ENCODE measurements around the gene C12orf76.

C12orf76 gene

DNA sequence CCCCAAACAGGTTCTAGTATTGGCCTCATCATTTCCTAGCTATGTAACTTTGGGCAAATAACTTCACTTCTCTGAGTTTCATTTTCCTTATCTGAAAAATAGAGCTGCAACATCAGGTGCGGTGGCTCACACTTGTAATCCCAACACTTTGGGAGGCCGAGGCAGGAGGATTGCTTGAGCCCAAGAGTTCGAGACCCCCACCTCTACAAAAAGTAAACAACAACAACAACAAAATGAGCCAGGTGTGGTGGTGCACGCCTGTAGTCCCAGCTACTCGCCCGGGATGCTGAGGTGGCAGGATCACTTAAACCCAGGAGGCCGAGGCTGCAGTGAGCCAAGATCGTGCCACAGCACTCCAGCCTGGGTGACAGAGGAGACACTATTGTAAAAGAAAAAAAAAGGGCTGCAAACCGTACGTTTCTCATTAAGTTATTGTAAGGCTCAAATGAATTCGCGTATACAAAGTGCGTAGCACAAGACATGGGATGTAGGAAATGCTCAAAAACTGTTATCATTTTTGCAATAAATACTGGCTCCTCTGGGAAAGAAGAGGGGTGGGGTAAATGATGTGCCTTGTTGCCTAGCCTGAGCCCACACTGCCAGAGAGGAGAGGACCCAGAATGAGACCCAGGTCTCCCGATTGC, 903 bp downstream of the C12orf76 start:
- Histone ChIP-seq H3K9ac (no peak overlapping the region), H3K79me2 (ENCODE audit: insufficient read depth, low read depth) (no peaks in the 10 kb centered on the region), H4K20me1 (ENCODE audit: insufficient read depth) (no peaks in the 10 kb centered on the region), H3K27me3 (ENCODE audit: insufficient read depth, low read depth) (no peaks in the 10 kb centered on the region), H3K4me2 (peak overlapping the region; percentile 64), H2AFZ (ENCODE audit: low read depth) (no peak overlapping the region), H3K4me1 (ENCODE audit: low read depth, poor library complexity, severe bottlenecking) (peaks cover 4% of the 10 kb centered on the region), H3K27ac (no peak overlapping the region), H3K36me3 (ENCODE audit: insufficient read depth) (no peaks in the 10 kb centered on the region), H3K4me3 (IDR thresholded peaks at IDR 0.05; ENCODE audit: insufficient read depth, low read depth, low read length) (no peak overlapping the region)
- TF ChIP-seq CTCF (conservative IDR thresholded peaks at IDR 0.05; ENCODE audit: low read depth, low read length), result no peak

- Histone ChIP-seq H3K4me1 (ENCODE audit: low read depth, poor library complexity, severe bottlenecking) (peaks cover 4% of the 10 kb centered on the region), H2AFZ (ENCODE audit: low read depth) (no peak overlapping the region), H3K9ac (no peak overlapping the region), H3K27ac (no peak overlapping the region), H3K36me3 (ENCODE audit: insufficient read depth) (no peaks in the 10 kb centered on the region), H3K27me3 (ENCODE audit: insufficient read depth, low read depth) (no peaks in the 10 kb centered on the region), H3K4me3 (IDR thresholded peaks at IDR 0.05; ENCODE audit: insufficient read depth, low read depth, low read length) (no peak overlapping the region), H3K79me2 (ENCODE audit: insufficient read depth, low read depth) (no peaks in the 10 kb centered on the region), H3K4me2 (no peak overlapping the region), H4K20me1 (ENCODE audit: insufficient read depth) (no peaks in the 10 kb centered on the region)
- no peak for TF ChIP-seq CTCF (conservative IDR thresholded peaks at IDR 0.05; ENCODE audit: low read depth, low read length)
Observed at GRCh38 chr12:110046451-110047187, 1.7 kb downstream of the C12orf76 start.

GRCh38 chr12:110042264-110042663, 6.1 kb downstream of the C12orf76 start:
- no peaks in the 10 kb centered on the region for H3K79me2 ChIP-seq (ENCODE audit: insufficient read depth, low read depth)
- no peak for TF ChIP-seq CTCF (conservative IDR thresholded peaks at IDR 0.05; ENCODE audit: low read depth, low read length)
- H3K9ac ChIP-seq, result no peak overlapping the region
- H3K27ac ChIP-seq, result no peak overlapping the region
- no peak overlapping the region for H3K4me2 ChIP-seq
- H3K36me3 ChIP-seq (ENCODE audit: insufficient read depth), result no peaks in the 10 kb centered on the region
- H3K27me3 ChIP-seq (ENCODE audit: insufficient read depth, low read depth), result no peaks in the 10 kb centered on the region
- H2AFZ ChIP-seq (ENCODE audit: low read depth), result no peak overlapping the region
- no peaks in the 10 kb centered on the region for H4K20me1 ChIP-seq (ENCODE audit: insufficient read depth)
- no peak overlapping the region for H3K4me3 ChIP-seq (IDR thresholded peaks at IDR 0.05; ENCODE audit: insufficient read depth, low read depth, low read length)
- H3K4me1 ChIP-seq (ENCODE audit: low read depth, poor library complexity, severe bottlenecking), result no peaks in the 10 kb centered on the region

DNA sequence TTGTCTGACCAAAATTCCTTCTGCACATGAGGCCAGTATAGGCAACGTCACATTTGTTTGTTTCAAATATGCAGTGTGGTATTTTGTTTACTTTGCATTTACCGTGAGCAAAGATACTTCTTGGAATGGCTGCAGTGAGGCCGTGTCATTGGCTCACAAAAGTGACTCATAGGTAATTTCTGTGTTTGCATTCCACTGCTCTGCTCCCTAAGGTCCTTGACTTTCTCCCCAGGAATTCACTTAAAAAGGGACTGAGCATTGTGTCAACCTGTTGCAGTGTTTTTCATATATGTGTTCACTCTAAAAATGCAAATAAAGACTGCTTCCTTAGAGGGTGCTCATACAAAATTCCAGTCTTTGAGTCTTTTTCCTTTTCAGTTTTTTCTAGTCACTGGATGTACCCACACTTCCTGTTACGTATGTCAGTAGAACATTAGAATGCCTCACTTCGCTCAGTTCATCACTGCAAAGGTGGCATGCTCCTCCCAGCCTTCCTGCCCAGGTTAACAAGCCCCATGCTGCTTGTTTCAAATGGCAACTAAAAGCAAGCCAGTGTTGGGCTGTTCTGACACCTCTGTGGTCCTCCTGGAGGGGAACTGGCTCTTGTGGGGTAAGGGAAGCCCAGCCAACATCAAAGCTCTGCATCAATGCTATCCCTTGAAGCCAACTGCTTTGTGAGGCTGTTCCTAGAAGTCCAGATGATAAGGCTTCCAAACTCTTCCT, 9.1 kb downstream of the C12orf76 start:
- H3K27ac ChIP-seq, result no peak overlapping the region
- H3K79me2 ChIP-seq (ENCODE audit: insufficient read depth, low read depth), result no peaks in the 10 kb centered on the region
- no peak overlapping the region for H3K4me2 ChIP-seq
- no peaks in the 10 kb centered on the region for H3K36me3 ChIP-seq (ENCODE audit: insufficient read depth)
- no peaks in the 10 kb centered on the region for H3K27me3 ChIP-seq (ENCODE audit: insufficient read depth, low read depth)
- H3K9ac ChIP-seq, result no peak overlapping the region
- H4K20me1 ChIP-seq (ENCODE audit: insufficient read depth), result no peaks in the 10 kb centered on the region
- no peak overlapping the region for H2AFZ ChIP-seq (ENCODE audit: low read depth)
- no peak overlapping the region for H3K4me3 ChIP-seq (IDR thresholded peaks at IDR 0.05; ENCODE audit: insufficient read depth, low read depth, low read length)
- no peaks in the 10 kb centered on the region for H3K4me1 ChIP-seq (ENCODE audit: low read depth, poor library complexity, severe bottlenecking)
- no peak for TF ChIP-seq CTCF (conservative IDR thresholded peaks at IDR 0.05; ENCODE audit: low read depth, low read length)
